ENCODE measurements around the gene TMEM98.
"Not testable (repeated sequence)": the region's sequence is repeated elsewhere in the genome, so short reads cannot be mapped to it uniquely, and the experiment has no call there.

The TMEM98 gene

GRCh38 chr17:32913593-32913992 is 14.4 kb upstream of the TMEM98 start:
- DNase-seq (ENCODE audit: insufficient read length, low spot score) = no peak
- FAIRE-seq = no peak

GRCh38 chr17:32914181-32914580 is 13.8 kb upstream of the TMEM98 start:
- FAIRE-seq = no peak

GRCh38 chr17:32915245-32915644 is 12.7 kb upstream of the TMEM98 start:
- no peak for FAIRE-seq
- no peak for DNase-seq (ENCODE audit: insufficient read length, low spot score)

More at GRCh38 chr17:32914181-32914580, 13.8 kb upstream of the TMEM98 start:
- no peak for DNase-seq (ENCODE audit: insufficient read length, low spot score)

- DNase-seq (ENCODE audit: insufficient read length, low spot score) (no peak), FAIRE-seq (no peak)
Measured at GRCh38 chr17:32916134-32916533, 11.8 kb upstream of the TMEM98 start.

- FAIRE-seq = no peak
- no peak for DNase-seq (ENCODE audit: insufficient read length, low spot score)
Measured at GRCh38 chr17:32917081-32917480, 10.9 kb upstream of the TMEM98 start.

- DNase-seq (ENCODE audit: insufficient read length, low spot score) (no peak), FAIRE-seq (no peak)
Measured at GRCh38 chr17:32917842-32918241, 10.1 kb upstream of the TMEM98 start.

GRCh38 chr17:32919876-32920275 is 8.1 kb upstream of the TMEM98 start:
- not testable (repeated sequence) for FAIRE-seq; DNase-seq (ENCODE audit: insufficient read length, low spot score)

- no peak for FAIRE-seq
Measured at GRCh38 chr17:32920293-32920692, 7.7 kb upstream of the TMEM98 start.

GRCh38 chr17:32921017-32921416 is 6.9 kb upstream of the TMEM98 start:
- FAIRE-seq = no peak

More at GRCh38 chr17:32920293-32920692, 7.7 kb upstream of the TMEM98 start:
- no peak for DNase-seq (ENCODE audit: insufficient read length, low spot score)

GRCh38 chr17:32923905-32924304 is 4.0 kb upstream of the TMEM98 start:
- not testable (repeated sequence) for DNase-seq (ENCODE audit: insufficient read length, low spot score); FAIRE-seq

More at GRCh38 chr17:32921017-32921416, 6.9 kb upstream of the TMEM98 start:
- no peak for DNase-seq (ENCODE audit: insufficient read length, low spot score)

GRCh38 chr17:32926183-32926582 is 1.8 kb upstream of the TMEM98 start:
- DNase-seq (ENCODE audit: insufficient read length, low spot score) (no peak), FAIRE-seq (no peak)

GRCh38 chr17:32926789-32927188 is 1.2 kb upstream of the TMEM98 start:
- not testable (repeated sequence) for FAIRE-seq

GRCh38 chr17:32927201-32927723 is 691 bp upstream of the TMEM98 start:
- FAIRE-seq = no peak

More at GRCh38 chr17:32926789-32927188, 1.2 kb upstream of the TMEM98 start:
- DNase-seq (ENCODE audit: insufficient read length, low spot score) = not testable (repeated sequence)

GRCh38 chr17:32928586-32929535 is 908 bp downstream of the TMEM98 start:
- no peak for DNase-seq (ENCODE audit: insufficient read length, low spot score)
- FAIRE-seq = peak; percentile 69

More at GRCh38 chr17:32927201-32927723, 691 bp upstream of the TMEM98 start:
- no peak for DNase-seq (ENCODE audit: insufficient read length, low spot score)

GRCh38 chr17:32929588-32929987 is 1.6 kb downstream of the TMEM98 start:
- FAIRE-seq (no peak), DNase-seq (ENCODE audit: insufficient read length, low spot score) (no peak)

GRCh38 chr17:32930512-32930911 is 2.6 kb downstream of the TMEM98 start:
- FAIRE-seq = no peak

GRCh38 chr17:32931686-32932085 is 3.7 kb downstream of the TMEM98 start:
- FAIRE-seq (no peak), DNase-seq (ENCODE audit: insufficient read length, low spot score) (no peak)

More at GRCh38 chr17:32930512-32930911, 2.6 kb downstream of the TMEM98 start:
- DNase-seq (ENCODE audit: insufficient read length, low spot score) = no peak

GRCh38 chr17:32933881-32934280 is 5.9 kb downstream of the TMEM98 start:
- no peak for DNase-seq (ENCODE audit: insufficient read length, low spot score)
- FAIRE-seq = no peak

GRCh38 chr17:32935726-32936125 is 7.8 kb downstream of the TMEM98 start:
- FAIRE-seq (no peak), DNase-seq (ENCODE audit: insufficient read length, low spot score) (no peak)

- FAIRE-seq (peak; percentile 42), DNase-seq (ENCODE audit: insufficient read length, low spot score) (no peak)
Measured at GRCh38 chr17:32936186-32936893, 8.4 kb downstream of the TMEM98 start.

- DNase-seq (ENCODE audit: insufficient read length, low spot score) (peak; percentile 74), FAIRE-seq (peak; percentile 95)
Measured at GRCh38 chr17:32936894-32937500, 9.0 kb downstream of the TMEM98 start.

Data from HTR-8/SVneo (cell line).